ENCODE results near the gene SHROOM1. TPM values are rescaled to one million over a fixed set of nuclear protein-coding genes. Genes with fewer than 3 reads are reported as not detected.

SHROOM1 gene
- total and polyA plus RNA-seq, 2 donors (not counting 3 experiments of a cell fraction or from before 2014, with no cell fraction given) = 12.8 to 20.9 TPM

GRCh38 chr5:132871459-132872284, 41.2 kb upstream of the SHROOM1 start:
- Histone ChIP-seq H3K4me2 (ENCODE audit: insufficient read depth, low read length) (no peak overlapping the region), H3K79me2 (ENCODE audit: control insufficient read depth, insufficient read depth, low read length) (peaks cover 10% of the 10 kb centered on the region), H3K4me3 (replicated peaks in 1 of 3; ENCODE audit: insufficient read depth in 1 of 3, low read depth in 1 of 3, low read length in 3 of 3) (no peak overlapping the region), H3K36me3 (ENCODE audit: control insufficient read depth in 2 of 2, extremely low read depth in 1 of 2, insufficient read depth in 2 of 2, low read length in 2 of 2) (peaks cover 2 to 3% of the 10 kb centered on the region in 2 experiments), H3K9me3 (replicated peaks; ENCODE audit: control insufficient read depth, insufficient read depth, low read length) (no peaks in the 10 kb centered on the region), H4K20me1 (replicated peaks; ENCODE audit: control insufficient read depth, extremely low read depth, insufficient read depth, low read length) (no peaks in the 10 kb centered on the region), H3K9ac (replicated peaks; ENCODE audit: extremely low read depth, insufficient read depth, low read length) (no peak overlapping the region), H3K27ac (ENCODE audit: insufficient read depth, low read depth, low read length) (no peak overlapping the region), H3K27me3 (ENCODE audit: control insufficient read depth in 2 of 2, insufficient read depth in 2 of 2, low read length in 2 of 2) (no peaks in the 10 kb centered on the region), H3K9me1 (replicated peaks; ENCODE audit: control insufficient read depth, extremely low read depth, insufficient read depth, low read length) (no peaks in the 10 kb centered on the region), H3K4me1 (ENCODE audit: control insufficient read depth, extremely low read depth, insufficient read depth, low read length) (peaks cover 8% of the 10 kb centered on the region), H2AFZ (ENCODE audit: low read depth, low read length) (no peak overlapping the region)
- intact Hi-C loops (cut with micrococcal nuclease) (no loop called here), dilution Hi-C loops (cut with MboI; ENCODE audit: extremely low pct_ligation_motif_present, low sequenced_read_pairs) (no loop called here)
- ChIA-PET POLR2A (interaction anchor here (0.6 kb wide), 1 partner anchor 91 kb away, joined by 5 read pairs; no protein-coding TSS in a partner anchor), CTCF (interaction anchor here (1.3 to 3.3 kb wide), 3 partner anchors 12 to 42 kb away, joined by 5 to 16 read pairs (median 8); partner anchors contain the start of gene SHROOM1)
- TF ChIP-seq MAX (IDR thresholded peaks at IDR 0.05; ENCODE audit: insufficient read depth, insufficient read length) = no peak
- TF ChIP-seq POLR2AphosphoS5 (IDR thresholded peaks at IDR 0.05; ENCODE audit: insufficient read depth, low read depth, low read length) = no peak
- no peak for FAIRE-seq
- no TSS peak for BruUV-seq (replicated peaks)
- DNase-seq (ENCODE audit: low read depth, low spot score) = no peak

GRCh38 chr5:132870801-132871200, 40.4 kb upstream of the SHROOM1 start:
- no peak overlapping the region for H3K4me3 ChIP-seq (replicated peaks in 1 of 3; ENCODE audit: insufficient read depth in 1 of 3, low read depth in 1 of 3, low read length in 3 of 3)
- no peaks in the 10 kb centered on the region for H3K27me3 ChIP-seq (ENCODE audit: control insufficient read depth in 2 of 2, insufficient read depth in 2 of 2, low read length in 2 of 2)
- H3K4me1 ChIP-seq (ENCODE audit: control insufficient read depth, extremely low read depth, insufficient read depth, low read length) = peaks cover 9% of the 10 kb centered on the region
- dilution Hi-C loops (cut with MboI; ENCODE audit: extremely low pct_ligation_motif_present, low sequenced_read_pairs) (no loop called here), intact Hi-C loops (cut with micrococcal nuclease) (no loop called here)
- DNase-seq (ENCODE audit: low read depth, low spot score) (no peak), FAIRE-seq (no peak)
- peaks cover 2 to 3% of the 10 kb centered on the region in 2 experiments for H3K36me3 ChIP-seq (ENCODE audit: control insufficient read depth in 2 of 2, extremely low read depth in 1 of 2, insufficient read depth in 2 of 2, low read length in 2 of 2)
- H2AFZ ChIP-seq (ENCODE audit: low read depth, low read length) = no peak overlapping the region
- H3K4me2 ChIP-seq (ENCODE audit: insufficient read depth, low read length) = no peak overlapping the region
- no peaks in the 10 kb centered on the region for H3K9me3 ChIP-seq (replicated peaks; ENCODE audit: control insufficient read depth, insufficient read depth, low read length)
- no peak for TF ChIP-seq EZH2 (IDR thresholded peaks at IDR 0.05; ENCODE audit: borderline replicate concordance, low read depth, low read length, severe bottlenecking)
- TF ChIP-seq POLR2AphosphoS5 (IDR thresholded peaks at IDR 0.05; ENCODE audit: insufficient read depth, low read depth, low read length) = no peak
- TF ChIP-seq POLR2A (IDR thresholded peaks at IDR 0.05; ENCODE audit: low read depth, low read length) = no peak
- no peak for TF ChIP-seq MAX (IDR thresholded peaks at IDR 0.05; ENCODE audit: insufficient read depth, insufficient read length)
- TF ChIP-seq JUN (IDR thresholded peaks at IDR 0.05; ENCODE audit: borderline replicate concordance, insufficient read depth, insufficient read length, low read depth) = no peak
- no peak for TF ChIP-seq CTCF (IDR thresholded peaks at IDR 0.05; ENCODE audit: extremely low read depth in 1 of 2, insufficient read depth in 1 of 2, low read depth in 1 of 2, low read length in 2 of 2)
- no peak for TF ChIP-seq FOS (IDR thresholded peaks at IDR 0.05; ENCODE audit: borderline replicate concordance, insufficient read depth, low read length)
- no peak for TF ChIP-seq GATA2 (IDR thresholded peaks at IDR 0.05; ENCODE audit: insufficient read depth, insufficient read length, low read depth, low read length)
- TF ChIP-seq MYC (IDR thresholded peaks at IDR 0.05; ENCODE audit: low read depth, low read length) = no peak
- no peaks in the 10 kb centered on the region for H4K20me1 ChIP-seq (replicated peaks; ENCODE audit: control insufficient read depth, extremely low read depth, insufficient read depth, low read length)
- H3K9ac ChIP-seq (replicated peaks; ENCODE audit: extremely low read depth, insufficient read depth, low read length) = no peak overlapping the region
- no TSS peak for BruUV-seq (replicated peaks)
- no peaks in the 10 kb centered on the region for H3K9me1 ChIP-seq (replicated peaks; ENCODE audit: control insufficient read depth, extremely low read depth, insufficient read depth, low read length)
- H3K79me2 ChIP-seq (ENCODE audit: control insufficient read depth, insufficient read depth, low read length) = peaks cover 10% of the 10 kb centered on the region
- POLR2A ChIA-PET = no interaction called here
- no peak overlapping the region for H3K27ac ChIP-seq (ENCODE audit: insufficient read depth, low read depth, low read length)
- CTCF ChIA-PET = interaction anchor here (0.9 kb wide), 1 partner anchor 12 kb away, joined by 3 read pairs; no protein-coding TSS in a partner anchor
